Right hindlimb (tissue), 1 donor: Measurements from ENCODE around the gene SOCS4.
A peak's percentile ranks its signal among the peaks of the same experiment; 100 is the strongest.

Experiments
- DNase-seq: peaks from one replicate; pipeline ENCODE4 v3.0.0-alpha.2; 2018

SOCS4 gene

GRCh38 chr14:55092341-55092740 is 65.3 kb downstream of the SOCS4 start:
- DNase-seq: peak; percentile 28

- DNase-seq: no peak
These were observed 67.5 kb downstream of the SOCS4 start for GRCh38 chr14:55094292-55095157.

GRCh38 chr14:55097881-55098560 is 71.0 kb downstream of the SOCS4 start:
- no peak for DNase-seq

GRCh38 chr14:55098561-55098898 is 71.5 kb downstream of the SOCS4 start:
- no peak for DNase-seq
